Activated CD8-positive, alpha-beta memory T cell treated with anti-CD3 and anti-CD28 coated beads, Interleukin-2, amount 50 U/mL, for 24 hours (primary cell): ENCODE results near the gene APOA5.
"Not testable (repeated sequence)": the region's sequence is repeated elsewhere in the genome, so short reads cannot be mapped to it uniquely, and the experiment has no call there.

Source experiments
- DNase-seq: peaks from one replicate; pipeline ENCODE4 v3.0.0-alpha.2; 2020; ENCODE audit errors: extremely low read depth

Gene APOA5

GRCh38 chr11:116791813-116792143 is at the start of gene APOA5:
Gene APOA5, minus strand, starts transcription at chr11:116791879. Its CDS starts 19 bp downstream, at chr11:116791860.
- DNase-seq = no peak

GRCh38 chr11:116840746-116841296 is 49.1 kb upstream of the APOA5 start:
- no peak for DNase-seq

GRCh38 chr11:116840224-116840745 is 48.6 kb upstream of the APOA5 start:
- no peak for DNase-seq

GRCh38 chr11:116838321-116839084 is 46.8 kb upstream of the APOA5 start:
- DNase-seq = no peak

GRCh38 chr11:116837231-116838091 is 45.8 kb upstream of the APOA5 start, which contains the start of gene APOA1:
Gene APOA1, minus strand, starts transcription at chr11:116837622. Its CDS starts 235 bp downstream, at chr11:116837387.
- DNase-seq = no peak

GRCh38 chr11:116836632-116836991 is 44.9 kb upstream of the APOA5 start:
- no peak for DNase-seq

GRCh38 chr11:116835791-116836631 is 44.3 kb upstream of the APOA5 start:
- peak; percentile 49 for DNase-seq

GRCh38 chr11:116835042-116835772 is 43.5 kb upstream of the APOA5 start:
- no peak for DNase-seq

- not testable (repeated sequence) for DNase-seq
Observed at GRCh38 chr11:116834535-116835041, 42.9 kb upstream of the APOA5 start.

GRCh38 chr11:116833816-116834534 is 42.3 kb upstream of the APOA5 start:
- no peak for DNase-seq

- no peak for DNase-seq
Observed at GRCh38 chr11:116833491-116833815, 41.8 kb upstream of the APOA5 start.

- no peak for DNase-seq
Observed at GRCh38 chr11:116832350-116833290, 40.9 kb upstream of the APOA5 start.

- DNase-seq = no peak
Observed at GRCh38 chr11:116831790-116832349, 40.2 kb upstream of the APOA5 start.

- DNase-seq = no peak
Observed at GRCh38 chr11:116830184-116830912, 38.7 kb upstream of the APOA5 start.

GRCh38 chr11:116829525-116830183 is 38.0 kb upstream of the APOA5 start, which contains the start of gene APOC3:
Gene APOC3, plus strand, starts transcription at chr11:116829907. Its CDS starts 676 bp downstream, at chr11:116830583.
- DNase-seq = no peak

- no peak for DNase-seq
Observed at GRCh38 chr11:116828632-116829524, 37.2 kb upstream of the APOA5 start.
